HG03575 (cell line): ENCODE measurements around the gene ALPK3.

ENCODE experiments used
- ATAC-seq: cut with Tn5 transposase; IDR thresholded peaks from one replicate; pipeline ENCODE4 v1.9.1; 2021; ENCODE audit not compliant: unreplicated experiment, insufficient number of reproducible peaks, low FRiP score; ENCODE audit errors: extremely low read depth

The ALPK3 gene

GRCh38 chr15:84816694-84817465 is at the start of gene ALPK3:
Gene ALPK3 (plus strand): TSS chr15:84817356. CDS start chr15:84817453, 97 bp downstream.
- no peak for ATAC-seq

GRCh38 chr15:84772031-84772430 is 45.1 kb upstream of the ALPK3 start:
- no peak for ATAC-seq

- no peak for ATAC-seq
Observed at GRCh38 chr15:84772467-84772866, 44.7 kb upstream of the ALPK3 start.

GRCh38 chr15:84773716-84774115 is 43.4 kb upstream of the ALPK3 start:
- ATAC-seq, result no peak

GRCh38 chr15:84775867-84776449 is 41.2 kb upstream of the ALPK3 start:
- ATAC-seq, result no peak

- ATAC-seq, result no peak
Observed at GRCh38 chr15:84778194-84778593, 39.0 kb upstream of the ALPK3 start.

- no peak for ATAC-seq
Observed at GRCh38 chr15:84780492-84780891, 36.7 kb upstream of the ALPK3 start.

- no peak for ATAC-seq
Observed at GRCh38 chr15:84781495-84781894, 35.7 kb upstream of the ALPK3 start.

- no peak for ATAC-seq
Observed at GRCh38 chr15:84782346-84782745, 34.8 kb upstream of the ALPK3 start.

GRCh38 chr15:84783493-84784251 is 33.5 kb upstream of the ALPK3 start:
- no peak for ATAC-seq

GRCh38 chr15:84784262-84784661 is 32.9 kb upstream of the ALPK3 start:
- ATAC-seq, result no peak

- ATAC-seq, result no peak
Observed at GRCh38 chr15:84785053-84785452, 32.1 kb upstream of the ALPK3 start.

GRCh38 chr15:84788500-84788899 is 28.7 kb upstream of the ALPK3 start:
- ATAC-seq, result no peak

GRCh38 chr15:84789762-84790161 is 27.4 kb upstream of the ALPK3 start:
- ATAC-seq, result no peak

- no peak for ATAC-seq
Observed at GRCh38 chr15:84790676-84791075, 26.5 kb upstream of the ALPK3 start.

GRCh38 chr15:84791763-84792162 is 25.4 kb upstream of the ALPK3 start:
- no peak for ATAC-seq

- ATAC-seq, result no peak
Observed at GRCh38 chr15:84793431-84794161, 23.6 kb upstream of the ALPK3 start.

GRCh38 chr15:84794162-84794547 is 23.0 kb upstream of the ALPK3 start:
- ATAC-seq, result no peak

GRCh38 chr15:84795186-84795585 is 22.0 kb upstream of the ALPK3 start:
- no peak for ATAC-seq
